GM19397 (cell line): ENCODE results near the gene G6PD.
"Not testable (repeated sequence)": the region's sequence is repeated elsewhere in the genome, so short reads cannot be mapped to it uniquely, and the experiment has no call there.

Experiments
- ATAC-seq: cut with Tn5 transposase; IDR thresholded peaks from one replicate; pipeline ENCODE4 v1.9.1; 2021; ENCODE audit warnings: mild to moderate bottlenecking, moderate library complexity; ENCODE audit not compliant: unreplicated experiment

The G6PD gene

DNA sequence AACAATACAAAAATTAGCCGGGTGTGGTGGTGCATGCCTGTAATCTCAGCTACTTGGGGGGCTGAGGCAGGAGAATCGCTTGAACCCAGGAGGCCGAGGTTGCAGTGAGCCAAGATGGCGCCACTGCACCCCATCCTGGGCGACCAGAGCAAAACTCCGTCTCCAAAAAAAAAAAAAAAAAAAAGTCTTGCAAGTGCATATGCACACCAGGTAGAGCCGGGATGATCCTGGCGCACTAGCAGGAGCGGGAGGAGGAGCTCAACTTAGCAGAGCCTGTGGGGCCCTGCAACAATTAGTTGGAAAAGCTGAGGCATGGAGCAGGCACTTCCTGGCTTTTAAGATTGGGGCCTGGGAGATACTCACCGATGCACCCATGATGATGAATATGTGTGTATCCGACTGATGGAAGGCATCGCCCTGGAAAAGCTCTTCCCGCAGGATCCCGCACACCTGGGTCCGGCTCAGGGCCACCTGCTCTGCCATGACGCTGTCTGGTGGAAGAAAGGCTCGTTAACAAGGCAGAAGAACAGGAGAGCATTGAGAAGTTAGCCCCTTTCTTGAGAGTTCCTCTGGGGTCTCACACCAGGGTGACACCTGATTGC, 872 bp downstream of the G6PD start:
- no peak for ATAC-seq

- ATAC-seq: no peak
Observed at GRCh38 chrX:154542723-154543424, 3.8 kb downstream of the G6PD start.

- ATAC-seq: no peak
Observed at GRCh38 chrX:154541896-154542722, 4.5 kb downstream of the G6PD start.

DNA sequence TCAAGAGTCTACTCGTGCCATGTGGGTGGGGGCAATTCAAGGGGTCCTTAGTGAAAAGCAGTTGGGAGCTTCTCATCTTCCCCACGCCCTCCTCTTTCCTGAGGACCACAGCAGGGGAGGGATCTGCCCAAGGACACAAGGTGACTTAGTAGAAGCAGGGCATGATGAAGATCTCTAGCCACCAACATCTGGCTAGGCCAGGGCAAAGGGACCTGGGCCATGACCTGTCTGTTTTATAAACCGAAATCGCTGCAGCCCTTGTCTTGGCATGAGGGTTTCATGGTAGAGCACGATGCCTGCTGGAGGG, 5.1 kb downstream of the G6PD start:
- ATAC-seq: no peak

DNA sequence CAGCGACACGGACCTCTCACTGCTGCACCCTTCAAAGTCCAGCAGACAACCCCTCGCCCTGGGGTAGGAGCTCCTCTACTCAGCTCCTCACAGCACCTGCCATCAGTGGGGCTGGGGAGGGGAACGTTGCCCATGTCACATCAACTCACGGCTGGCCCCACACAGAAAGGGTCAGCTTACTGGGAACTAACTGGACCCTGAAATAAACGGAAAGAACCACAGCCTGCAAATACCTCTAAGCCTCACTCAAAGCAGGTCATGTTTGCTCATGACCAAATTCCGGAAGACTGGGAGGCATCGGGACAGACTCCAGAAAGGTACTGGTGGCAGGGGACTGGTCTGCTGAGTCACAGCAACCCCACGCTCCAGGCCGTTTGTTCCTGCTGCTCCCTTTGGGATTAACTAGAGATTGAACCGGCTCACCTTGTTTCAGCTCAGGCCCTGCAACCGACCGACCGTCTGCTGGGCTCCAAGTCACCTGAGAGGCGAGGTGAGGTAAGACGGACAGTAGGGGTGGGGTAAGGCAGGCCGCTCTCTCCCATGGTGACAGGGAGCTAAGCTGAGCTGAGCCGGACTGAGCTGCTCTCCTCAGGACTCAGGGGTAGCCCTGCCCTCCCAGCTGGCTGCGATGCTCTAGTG, 5.6 kb downstream of the G6PD start:
- no peak for ATAC-seq

DNA sequence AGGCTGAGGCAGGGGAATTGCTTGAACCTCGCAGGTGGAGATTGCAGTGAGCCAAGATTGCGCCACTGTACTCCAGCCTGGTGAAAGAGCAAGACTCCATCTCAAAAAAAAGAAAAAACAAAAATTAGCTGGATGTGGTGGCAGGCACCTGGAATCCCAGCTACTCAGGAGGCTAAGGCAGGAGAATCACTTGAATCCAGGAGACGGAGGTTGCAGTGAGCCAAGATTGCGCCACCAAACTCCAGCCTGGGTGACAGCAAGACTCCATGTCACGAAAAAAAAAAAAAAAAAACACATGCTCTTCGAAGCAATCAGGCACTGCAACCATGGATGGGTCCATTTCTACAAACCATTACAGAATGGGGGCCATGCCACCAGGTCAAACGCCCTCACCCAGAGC, 6.3 kb downstream of the G6PD start:
- ATAC-seq: not testable (repeated sequence)

- no peak for ATAC-seq
Observed at GRCh38 chrX:154539077-154539476, 7.6 kb downstream of the G6PD start.

- no peak for ATAC-seq
Observed at GRCh38 chrX:154535892-154536291, 10.8 kb downstream of the G6PD start.

GRCh38 chrX:154534526-154535322, 11.9 kb downstream of the G6PD start:
- ATAC-seq: peak; percentile 71

- no peak for ATAC-seq
Observed at GRCh38 chrX:154532690-154533089, 14.0 kb downstream of the G6PD start.

DNA sequence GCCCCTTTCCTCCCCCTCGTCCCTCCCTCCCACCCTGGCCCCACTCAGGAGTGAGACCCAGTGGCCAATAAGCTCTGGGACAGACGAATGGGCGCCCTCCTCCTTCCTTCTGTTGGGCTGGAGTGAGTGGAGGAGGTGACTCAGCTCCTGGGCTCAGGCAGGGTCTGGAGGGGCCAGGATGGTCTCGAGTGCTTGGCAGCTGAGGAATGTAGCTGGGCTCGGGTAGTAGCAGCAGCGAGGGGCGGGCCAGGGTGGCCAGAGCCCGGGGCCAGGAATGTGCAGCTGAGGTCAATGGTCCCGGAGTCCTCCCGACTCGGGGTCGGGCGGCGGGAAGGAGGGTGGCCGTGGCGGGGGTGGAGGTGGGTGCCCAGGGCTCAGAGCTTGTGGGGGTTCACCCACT, 15.0 kb downstream of the G6PD start:
- ATAC-seq: no peak

- no peak for ATAC-seq
Observed at GRCh38 chrX:154530286-154530685, 16.4 kb downstream of the G6PD start.

DNA sequence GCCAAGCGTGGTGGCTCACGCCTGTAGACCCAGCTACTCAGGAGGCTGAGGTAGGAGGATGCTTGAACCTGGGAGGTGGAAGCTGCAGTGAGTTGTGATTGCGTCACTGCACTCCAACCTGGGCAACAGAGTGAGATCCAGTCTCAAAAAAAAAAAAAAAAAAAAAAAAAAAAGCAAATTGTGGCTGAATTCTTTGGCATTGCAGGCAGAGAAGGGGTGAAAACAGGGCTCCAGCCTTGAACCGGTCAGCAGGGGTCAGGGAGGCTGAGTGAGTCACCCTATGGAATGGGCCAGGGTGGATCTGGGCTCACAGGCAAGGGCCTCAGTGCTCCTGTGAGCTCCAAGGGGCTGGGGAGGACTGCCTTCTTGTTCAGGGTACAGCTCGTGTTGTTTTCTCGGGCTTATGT, 17.4 kb downstream of the G6PD start:
- no peak for ATAC-seq

DNA sequence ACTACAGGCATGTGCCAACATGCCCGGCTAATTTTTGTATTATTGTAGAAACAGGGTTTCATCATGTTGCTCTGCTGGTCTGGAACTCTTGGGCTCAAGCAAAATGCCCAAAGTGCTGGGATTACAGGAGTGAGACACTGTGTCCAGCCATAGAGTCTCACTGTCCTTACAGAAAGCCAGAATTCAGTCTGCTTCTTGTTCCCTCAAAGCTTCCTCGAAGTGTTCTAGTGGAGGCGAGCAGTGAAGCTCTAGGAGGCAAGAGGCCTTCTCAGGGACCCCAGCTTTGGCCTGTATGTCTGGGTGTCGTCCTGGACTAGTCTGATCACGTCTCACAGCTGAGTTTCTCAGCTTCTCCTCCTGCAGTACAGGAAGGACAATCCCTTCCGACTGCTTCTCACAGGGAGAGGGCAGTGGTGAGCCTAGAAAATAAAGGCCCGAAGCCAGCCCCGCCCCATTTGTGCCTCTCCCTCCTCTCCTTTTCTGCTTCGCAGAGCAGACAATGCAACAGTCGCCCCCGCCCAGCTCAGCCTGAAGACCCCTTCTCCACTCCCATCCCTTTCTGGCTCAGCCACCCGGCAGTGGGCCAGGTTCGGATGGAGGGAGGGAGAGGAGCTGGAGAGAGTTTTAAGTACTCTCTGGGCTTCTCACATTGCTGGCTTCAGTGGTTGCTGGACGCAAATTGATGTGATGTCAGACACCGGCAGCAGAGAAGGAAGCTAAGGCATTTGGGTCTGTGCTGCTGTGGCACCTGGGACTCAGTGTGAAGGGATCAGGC, 19.6 kb downstream of the G6PD start:
- ATAC-seq: no peak

DNA sequence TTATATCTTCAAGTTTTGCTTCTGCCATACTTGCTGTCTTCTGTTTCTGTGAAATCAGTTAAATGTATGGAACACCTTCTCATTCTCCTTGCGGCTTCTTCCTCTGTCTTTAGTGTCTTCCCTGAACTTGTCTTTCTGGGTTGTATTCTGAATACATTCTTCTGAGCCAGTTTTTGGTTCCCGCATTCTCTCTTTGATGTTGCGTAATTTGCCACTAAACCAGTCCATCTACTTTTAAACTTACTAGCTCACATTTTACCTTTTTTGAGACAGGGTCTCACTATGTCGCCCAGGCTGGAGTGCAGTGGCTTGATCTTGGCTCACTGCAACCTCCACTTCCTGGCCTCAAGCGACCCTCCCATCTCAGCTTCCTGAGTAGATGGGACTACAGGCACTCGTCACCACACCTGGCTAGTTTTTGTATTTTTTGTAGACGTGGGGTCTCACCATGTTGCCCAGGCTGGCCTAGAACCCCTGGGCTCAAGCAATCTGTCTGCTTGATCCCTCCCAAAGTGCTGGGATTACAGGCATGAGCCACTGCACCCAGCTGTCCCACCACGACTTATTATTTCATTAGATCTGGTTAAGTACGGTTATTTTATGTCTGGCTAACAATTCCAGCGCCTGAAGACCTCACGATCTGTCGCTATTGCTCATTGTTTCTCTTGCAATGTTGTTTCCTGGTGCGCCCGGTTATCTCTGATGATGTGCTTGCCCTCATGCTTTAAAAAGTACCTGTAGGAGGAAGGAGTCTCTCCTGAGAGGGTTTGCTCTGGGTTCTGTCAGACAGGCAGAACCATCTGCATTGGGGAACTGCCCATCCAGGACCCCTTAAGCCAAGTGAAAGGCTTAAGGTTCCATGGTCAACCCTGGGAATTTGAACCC, 20.8 kb downstream of the G6PD start:
- no peak for ATAC-seq

- no peak for ATAC-seq
Observed at GRCh38 chrX:154519389-154519788, 27.3 kb downstream of the G6PD start.

DNA sequence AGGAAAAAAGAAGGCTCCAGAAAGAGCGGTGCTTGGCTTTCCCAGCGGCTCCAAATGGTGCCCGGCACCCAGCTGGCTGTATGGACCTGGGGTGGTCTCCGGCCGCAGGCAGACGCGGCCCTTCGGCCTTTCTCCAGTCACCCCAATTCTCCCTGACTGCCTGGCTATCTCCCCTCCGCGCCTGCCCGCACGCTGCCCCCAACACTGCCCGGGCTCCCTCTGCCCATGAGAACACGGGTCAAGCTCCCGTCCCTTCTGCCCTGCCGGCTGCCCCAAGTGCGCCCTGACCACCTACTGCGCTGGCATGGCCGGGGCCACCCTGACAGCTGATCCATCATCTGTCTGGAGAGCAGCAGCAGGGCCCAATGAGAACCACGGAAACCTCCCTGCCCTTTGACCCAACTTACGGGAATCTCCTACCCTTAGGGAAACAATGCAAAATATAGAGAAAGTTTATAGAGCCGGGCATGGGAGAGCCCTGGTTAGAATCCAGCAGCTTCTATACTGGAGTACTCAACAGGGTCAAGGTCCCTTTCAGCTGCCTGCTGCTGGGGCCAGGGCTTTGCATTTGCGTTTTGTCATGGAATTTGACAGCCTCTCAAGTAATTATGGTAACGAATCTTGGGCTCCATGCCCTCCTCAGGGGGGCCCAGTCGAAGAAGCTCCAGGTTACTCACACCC, 29.4 kb downstream of the G6PD start:
- ATAC-seq: no peak

- no peak for ATAC-seq
Observed at GRCh38 chrX:154516656-154517100, 30.0 kb downstream of the G6PD start.
